Neural cell (in vitro differentiated cells): ENCODE data around the gene RCOR3.
"Not testable (repeated sequence)": the region's sequence is repeated elsewhere in the genome, so short reads cannot be mapped to it uniquely, and the experiment has no call there.

Experiments used
- CTCF ChIP-seq: fragments of 450-650 bp; IDR thresholded peaks from 2 replicates; pipeline ENCODE4 v1.5.1; 2014; ENCODE audit warnings: antibody characterized with exemption, mild to moderate bottlenecking, moderate library complexity; ENCODE audit not compliant: poor library complexity, severe bottlenecking
- EP300 ChIP-seq: fragments of 450-650 bp; conservative IDR thresholded peaks from 2 replicates; pipeline ENCODE4 v1.6.1; 2014; ENCODE audit warnings: antibody characterized with exemption, mild to moderate bottlenecking, moderate library complexity; ENCODE audit not compliant: poor library complexity, severe bottlenecking
- RAD21 ChIP-seq: fragments of 450-650 bp; conservative IDR thresholded peaks from 2 replicates; pipeline ENCODE4 v1.6.1; 2014; ENCODE audit warnings: antibody characterized with exemption, mild to moderate bottlenecking, moderate library complexity
- TAF1 ChIP-seq: IDR thresholded peaks from 2 replicates; pipeline ENCODE4 v1.6.1; 2012; ENCODE audit warnings: low read depth
- TF ChIP-seq, protein P1 (sequence below): IDR thresholded peaks from 2 replicates; pipeline ENCODE4 v1.6.1; 2012; ENCODE audit warnings: borderline replicate concordance

DNA sequence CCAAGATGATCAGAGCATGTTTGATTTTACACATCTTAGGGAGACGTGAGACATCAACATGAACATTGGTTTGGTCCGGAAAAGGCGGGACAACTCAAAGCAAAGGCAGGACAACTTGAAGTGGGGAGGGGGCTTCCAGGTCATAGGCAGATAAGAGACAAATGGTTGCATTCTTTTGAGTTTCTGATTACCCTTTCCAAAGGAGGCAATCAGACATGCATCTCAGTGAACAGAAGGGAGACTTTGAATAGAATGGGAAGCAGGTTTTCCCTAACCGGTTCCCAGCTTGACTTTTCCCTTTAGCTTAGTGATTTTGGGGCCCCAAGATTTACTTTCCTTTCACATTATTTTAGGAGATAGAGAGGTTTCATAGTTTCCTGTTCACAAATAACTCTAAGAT lies 12.6 kb upstream of the RCOR3 start:
- not testable (repeated sequence) for TF ChIP-seq CTCF, TAF1, RAD21, EP300
- TF ChIP-seq, protein P1, sequence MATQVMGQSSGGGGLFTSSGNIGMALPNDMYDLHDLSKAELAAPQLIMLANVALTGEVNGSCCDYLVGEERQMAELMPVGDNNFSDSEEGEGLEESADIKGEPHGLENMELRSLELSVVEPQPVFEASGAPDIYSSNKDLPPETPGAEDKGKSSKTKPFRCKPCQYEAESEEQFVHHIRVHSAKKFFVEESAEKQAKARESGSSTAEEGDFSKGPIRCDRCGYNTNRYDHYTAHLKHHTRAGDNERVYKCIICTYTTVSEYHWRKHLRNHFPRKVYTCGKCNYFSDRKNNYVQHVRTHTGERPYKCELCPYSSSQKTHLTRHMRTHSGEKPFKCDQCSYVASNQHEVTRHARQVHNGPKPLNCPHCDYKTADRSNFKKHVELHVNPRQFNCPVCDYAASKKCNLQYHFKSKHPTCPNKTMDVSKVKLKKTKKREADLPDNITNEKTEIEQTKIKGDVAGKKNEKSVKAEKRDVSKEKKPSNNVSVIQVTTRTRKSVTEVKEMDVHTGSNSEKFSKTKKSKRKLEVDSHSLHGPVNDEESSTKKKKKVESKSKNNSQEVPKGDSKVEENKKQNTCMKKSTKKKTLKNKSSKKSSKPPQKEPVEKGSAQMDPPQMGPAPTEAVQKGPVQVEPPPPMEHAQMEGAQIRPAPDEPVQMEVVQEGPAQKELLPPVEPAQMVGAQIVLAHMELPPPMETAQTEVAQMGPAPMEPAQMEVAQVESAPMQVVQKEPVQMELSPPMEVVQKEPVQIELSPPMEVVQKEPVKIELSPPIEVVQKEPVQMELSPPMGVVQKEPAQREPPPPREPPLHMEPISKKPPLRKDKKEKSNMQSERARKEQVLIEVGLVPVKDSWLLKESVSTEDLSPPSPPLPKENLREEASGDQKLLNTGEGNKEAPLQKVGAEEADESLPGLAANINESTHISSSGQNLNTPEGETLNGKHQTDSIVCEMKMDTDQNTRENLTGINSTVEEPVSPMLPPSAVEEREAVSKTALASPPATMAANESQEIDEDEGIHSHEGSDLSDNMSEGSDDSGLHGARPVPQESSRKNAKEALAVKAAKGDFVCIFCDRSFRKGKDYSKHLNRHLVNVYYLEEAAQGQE = not testable (repeated sequence)
